WERI-Rb-1 (cell line): ENCODE measurements around the gene ARID3A.

Experiments
- DNase-seq: peaks from one replicate; pipeline ENCODE4 v3.0.0-alpha.2; 2020
- H3K27ac ChIP-seq: fragments of 250-450 bp; sonication (Bioruptor Pico); 2 replicates; pipeline ENCODE4 v1.5.1; 2020; ENCODE audit warnings: mild to moderate bottlenecking, moderate library complexity
- H3K27me3 ChIP-seq: fragments of 250-450 bp; sonication (Bioruptor Pico); 2 replicates; pipeline ENCODE4 v1.5.1; 2021; ENCODE audit warnings: mild to moderate bottlenecking, low read depth, moderate library complexity; ENCODE audit not compliant: insufficient read depth, severe bottlenecking
- H3K36me3 ChIP-seq: fragments of 250-450 bp; sonication (Bioruptor Pico); 2 replicates; pipeline ENCODE4 v1.5.1; 2020; ENCODE audit warnings: mild to moderate bottlenecking, moderate library complexity
- H3K4me3 ChIP-seq: 2 replicates; pipeline ENCODE4 v1.5.1; 2011; ENCODE audit warnings: low read depth, mild to moderate bottlenecking, control low read depth, low read length
- H3K9me3 ChIP-seq: fragments of 250-450 bp; sonication (Bioruptor Pico); 2 replicates; pipeline ENCODE4 v1.5.1; 2021; ENCODE audit warnings: mild to moderate bottlenecking, moderate library complexity; ENCODE audit not compliant: severe bottlenecking
- TF ChIP-seq, protein P1 (sequence below): IDR thresholded peaks from 2 replicates; pipeline ENCODE4 v1.5.1; 2011; ENCODE audit warnings: low read depth, mild to moderate bottlenecking, control low read depth, inconsistent platforms, low read length

Gene ARID3A

DNA sequence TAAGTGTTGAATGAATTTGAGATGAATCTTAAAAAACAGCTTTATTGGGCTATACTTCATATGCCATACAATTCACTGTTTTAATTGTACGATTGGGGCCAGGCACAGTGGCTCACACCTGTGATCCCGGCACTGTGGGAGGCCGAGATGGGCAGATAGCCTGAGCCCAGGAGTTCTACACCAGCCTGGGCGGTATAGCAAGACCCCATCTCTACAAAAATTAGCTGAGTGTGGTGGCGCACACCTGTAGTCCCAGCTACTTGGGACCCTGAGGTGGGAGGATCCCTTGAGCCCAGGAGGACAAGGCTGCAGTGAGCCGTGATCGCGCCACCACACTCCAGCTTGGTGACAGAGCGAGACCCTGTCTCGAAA, 10.3 kb downstream of the ARID3A start:
- H3K4me3 ChIP-seq: no peak overlapping the region
- no peaks in the 10 kb centered on the region for H3K27me3 ChIP-seq
- H3K9me3 ChIP-seq: no peaks in the 10 kb centered on the region
- no peak for DNase-seq
- peaks cover 53% of the 10 kb centered on the region for H3K36me3 ChIP-seq
- TF ChIP-seq, protein P1, sequence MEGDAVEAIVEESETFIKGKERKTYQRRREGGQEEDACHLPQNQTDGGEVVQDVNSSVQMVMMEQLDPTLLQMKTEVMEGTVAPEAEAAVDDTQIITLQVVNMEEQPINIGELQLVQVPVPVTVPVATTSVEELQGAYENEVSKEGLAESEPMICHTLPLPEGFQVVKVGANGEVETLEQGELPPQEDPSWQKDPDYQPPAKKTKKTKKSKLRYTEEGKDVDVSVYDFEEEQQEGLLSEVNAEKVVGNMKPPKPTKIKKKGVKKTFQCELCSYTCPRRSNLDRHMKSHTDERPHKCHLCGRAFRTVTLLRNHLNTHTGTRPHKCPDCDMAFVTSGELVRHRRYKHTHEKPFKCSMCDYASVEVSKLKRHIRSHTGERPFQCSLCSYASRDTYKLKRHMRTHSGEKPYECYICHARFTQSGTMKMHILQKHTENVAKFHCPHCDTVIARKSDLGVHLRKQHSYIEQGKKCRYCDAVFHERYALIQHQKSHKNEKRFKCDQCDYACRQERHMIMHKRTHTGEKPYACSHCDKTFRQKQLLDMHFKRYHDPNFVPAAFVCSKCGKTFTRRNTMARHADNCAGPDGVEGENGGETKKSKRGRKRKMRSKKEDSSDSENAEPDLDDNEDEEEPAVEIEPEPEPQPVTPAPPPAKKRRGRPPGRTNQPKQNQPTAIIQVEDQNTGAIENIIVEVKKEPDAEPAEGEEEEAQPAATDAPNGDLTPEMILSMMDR: no peak
- H3K27ac ChIP-seq: no peak overlapping the region

GRCh38 chr19:937259-937694, 11.4 kb downstream of the ARID3A start:
- H3K27me3 ChIP-seq: no peaks in the 10 kb centered on the region
- no peak for DNase-seq
- H3K9me3 ChIP-seq: no peaks in the 10 kb centered on the region
- no peak overlapping the region for H3K4me3 ChIP-seq
- peaks cover 49% of the 10 kb centered on the region for H3K36me3 ChIP-seq
- TF ChIP-seq, protein P1: no peak
- H3K27ac ChIP-seq: no peak overlapping the region

DNA sequence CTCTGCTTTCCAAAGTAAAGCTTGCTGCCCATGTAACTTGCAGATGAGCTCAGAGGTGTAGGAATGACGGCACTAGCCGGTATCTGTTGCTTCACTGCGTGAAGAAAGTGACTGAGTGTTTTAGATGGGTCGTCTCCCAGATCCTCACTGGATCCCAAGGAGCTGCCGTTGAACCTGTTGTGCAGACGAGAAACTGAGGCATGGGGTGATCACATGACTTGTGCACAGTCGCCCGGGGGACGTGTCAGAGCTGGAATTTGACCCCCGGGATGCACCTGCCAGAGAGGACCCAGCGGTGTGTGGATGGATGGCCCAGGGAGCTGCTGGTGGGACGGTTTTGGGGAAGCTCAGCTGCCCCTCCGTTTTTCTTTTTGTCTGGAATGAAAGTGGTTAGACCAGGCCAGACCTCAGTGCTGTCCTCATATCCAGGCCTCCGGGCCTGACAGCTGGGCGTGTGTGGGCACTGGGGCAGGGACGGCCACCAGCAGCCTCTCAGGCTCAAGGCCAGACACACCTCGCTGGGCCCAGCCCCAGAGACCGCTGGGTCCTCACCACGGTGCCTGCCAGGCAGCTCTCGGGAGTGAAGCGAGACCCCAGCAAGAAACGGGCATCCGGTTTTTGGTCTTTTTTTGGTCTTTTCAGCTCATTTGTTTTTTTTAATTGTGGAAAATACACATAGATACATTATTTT, 12.5 kb downstream of the ARID3A start:
- Histone ChIP-seq H3K9me3 (no peaks in the 10 kb centered on the region), H3K36me3 (peaks cover 44% of the 10 kb centered on the region), H3K27ac (no peak overlapping the region), H3K27me3 (no peaks in the 10 kb centered on the region), H3K4me3 (no peak overlapping the region)
- DNase-seq: no peak
- TF ChIP-seq, protein P1: no peak

DNA sequence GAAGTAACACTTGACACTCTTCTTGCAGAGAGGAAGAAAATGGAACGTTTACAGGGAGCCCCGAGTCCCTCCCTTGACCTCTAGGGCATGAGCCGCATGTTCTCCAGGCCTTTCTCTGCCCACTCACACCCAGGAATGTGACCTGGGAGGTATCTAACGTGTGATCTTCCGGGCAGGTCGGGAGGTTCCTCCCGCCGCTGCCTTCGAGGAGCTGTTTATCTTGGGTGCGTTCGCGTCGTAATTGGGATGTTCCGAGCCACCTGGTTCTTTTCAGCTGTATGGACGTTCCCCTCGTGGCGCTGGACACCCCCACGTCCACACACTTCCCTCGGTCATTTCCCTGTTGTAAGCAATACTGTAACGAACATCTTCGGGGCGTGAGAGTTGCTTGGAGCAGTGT, 13.6 kb downstream of the ARID3A start:
- DNase-seq: no peak
- no peak overlapping the region for H3K27ac ChIP-seq
- no peaks in the 10 kb centered on the region for H3K27me3 ChIP-seq
- TF ChIP-seq, protein P1: no peak
- no peak overlapping the region for H3K4me3 ChIP-seq
- peaks cover 33% of the 10 kb centered on the region for H3K36me3 ChIP-seq
- no peaks in the 10 kb centered on the region for H3K9me3 ChIP-seq

DNA sequence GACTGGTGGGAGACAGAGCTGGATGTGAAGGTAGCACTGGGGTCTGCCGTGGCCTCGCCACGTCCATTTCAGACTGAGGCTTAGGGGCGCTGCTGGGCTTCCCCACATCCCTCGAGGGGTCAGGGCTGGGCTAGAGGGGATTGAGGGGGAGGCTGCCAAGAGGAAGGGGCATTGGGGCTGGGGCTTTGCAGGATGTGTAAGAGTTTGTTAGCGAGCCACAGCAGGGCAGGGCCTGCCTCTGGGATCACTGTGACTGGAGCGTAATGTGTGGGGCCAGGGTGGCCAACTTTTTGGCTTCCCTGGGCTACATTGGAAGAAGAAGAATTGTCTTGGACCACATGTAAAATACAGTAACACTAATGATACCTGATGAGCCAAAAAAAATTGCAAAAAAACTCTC, 14.1 kb downstream of the ARID3A start:
- Histone ChIP-seq H3K27me3 (no peaks in the 10 kb centered on the region), H3K9me3 (no peaks in the 10 kb centered on the region), H3K36me3 (peaks cover 33% of the 10 kb centered on the region), H3K27ac (no peak overlapping the region), H3K4me3 (no peak overlapping the region)
- TF ChIP-seq, protein P1: no peak
- no peak for DNase-seq
